ENCODE measurements around the gene SPTSSB.

SPTSSB gene

DNA sequence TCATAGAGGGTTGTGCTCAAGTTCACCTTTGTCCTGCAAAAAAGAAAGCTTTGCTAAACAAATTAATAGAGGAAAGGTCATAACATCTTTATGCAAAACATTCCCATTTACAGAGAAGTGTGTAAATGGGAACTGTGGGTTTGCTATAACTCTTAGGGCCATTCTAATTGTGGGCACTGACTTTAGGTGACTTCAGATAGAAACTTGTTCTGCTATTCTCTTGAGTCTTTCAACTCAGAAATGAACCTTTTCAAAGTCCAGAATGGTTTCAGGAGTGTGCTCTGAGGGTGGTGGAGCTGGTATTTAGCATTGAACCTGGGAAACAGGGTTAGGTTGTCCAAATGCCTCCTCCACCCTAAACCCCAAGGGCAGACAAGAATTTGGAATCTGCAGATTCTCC, 34.0 kb downstream of the SPTSSB start:
- no peak overlapping the region for H3K27ac ChIP-seq
- ChIA-PET CTCF (interaction anchor here (1.5 kb wide), 1 partner anchor 13 kb away, joined by 3 read pairs; no protein-coding TSS in a partner anchor), POLR2A (ENCODE audit: low non-redundant PET) (no interaction called here)
- DNase-seq (ENCODE audit: low spot score), result no peak
- TF ChIP-seq, protein P1, sequence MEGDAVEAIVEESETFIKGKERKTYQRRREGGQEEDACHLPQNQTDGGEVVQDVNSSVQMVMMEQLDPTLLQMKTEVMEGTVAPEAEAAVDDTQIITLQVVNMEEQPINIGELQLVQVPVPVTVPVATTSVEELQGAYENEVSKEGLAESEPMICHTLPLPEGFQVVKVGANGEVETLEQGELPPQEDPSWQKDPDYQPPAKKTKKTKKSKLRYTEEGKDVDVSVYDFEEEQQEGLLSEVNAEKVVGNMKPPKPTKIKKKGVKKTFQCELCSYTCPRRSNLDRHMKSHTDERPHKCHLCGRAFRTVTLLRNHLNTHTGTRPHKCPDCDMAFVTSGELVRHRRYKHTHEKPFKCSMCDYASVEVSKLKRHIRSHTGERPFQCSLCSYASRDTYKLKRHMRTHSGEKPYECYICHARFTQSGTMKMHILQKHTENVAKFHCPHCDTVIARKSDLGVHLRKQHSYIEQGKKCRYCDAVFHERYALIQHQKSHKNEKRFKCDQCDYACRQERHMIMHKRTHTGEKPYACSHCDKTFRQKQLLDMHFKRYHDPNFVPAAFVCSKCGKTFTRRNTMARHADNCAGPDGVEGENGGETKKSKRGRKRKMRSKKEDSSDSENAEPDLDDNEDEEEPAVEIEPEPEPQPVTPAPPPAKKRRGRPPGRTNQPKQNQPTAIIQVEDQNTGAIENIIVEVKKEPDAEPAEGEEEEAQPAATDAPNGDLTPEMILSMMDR (conservative IDR thresholded peaks at IDR 0.05; ENCODE audit: low read depth), result no peak

GRCh38 chr3:161336661-161337060, 34.7 kb downstream of the SPTSSB start:
- ChIA-PET POLR2A (ENCODE audit: low non-redundant PET) (no interaction called here), CTCF (no interaction called here)
- no peak overlapping the region for H3K27ac ChIP-seq
- TF ChIP-seq, protein P1 (conservative IDR thresholded peaks at IDR 0.05; ENCODE audit: low read depth), result no peak
- DNase-seq (ENCODE audit: low spot score), result no peak

- no peak overlapping the region for H3K27ac ChIP-seq
- ChIA-PET POLR2A (ENCODE audit: low non-redundant PET) (no interaction called here), CTCF (no interaction called here)
- no peak for DNase-seq (ENCODE audit: low spot score)
- TF ChIP-seq, protein P1 (conservative IDR thresholded peaks at IDR 0.05; ENCODE audit: low read depth), result no peak
Observed at GRCh38 chr3:161333696-161334095, 37.6 kb downstream of the SPTSSB start.

- TF ChIP-seq, protein P1 (conservative IDR thresholded peaks at IDR 0.05; ENCODE audit: low read depth), result no peak
- H3K27ac ChIP-seq, result no peak overlapping the region
- no peak for DNase-seq (ENCODE audit: low spot score)
- ChIA-PET CTCF (no interaction called here), POLR2A (ENCODE audit: low non-redundant PET) (no interaction called here)
Observed at GRCh38 chr3:161332792-161333191, 38.5 kb downstream of the SPTSSB start.

DNA sequence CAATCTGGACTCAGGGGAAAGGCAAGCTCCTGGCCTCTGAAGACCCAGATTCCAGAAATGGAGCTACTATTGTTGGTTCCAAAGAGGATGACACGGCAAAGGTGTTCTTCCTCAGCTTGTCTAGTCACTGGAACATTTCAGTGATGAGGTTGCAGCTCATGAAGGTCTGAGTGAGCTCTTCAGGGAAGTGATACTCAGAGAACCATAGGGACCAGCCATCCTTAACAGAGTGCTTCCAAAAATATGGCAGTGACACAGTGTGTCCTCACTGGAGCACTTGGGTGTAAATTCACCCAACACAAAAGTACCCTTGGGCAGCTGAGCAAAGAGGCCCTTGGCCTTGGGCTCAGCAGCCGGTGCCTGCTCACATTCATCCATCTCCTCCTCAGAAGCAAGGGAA, 46.3 kb downstream of the SPTSSB start:
- TF ChIP-seq, protein P1 (conservative IDR thresholded peaks at IDR 0.05; ENCODE audit: low read depth), result no peak
- POLR2A ChIA-PET (ENCODE audit: low non-redundant PET), result no interaction called here
- DNase-seq (ENCODE audit: low spot score), result no peak
- H3K27ac ChIP-seq, result no peak overlapping the region
- CTCF ChIA-PET, result no interaction called here

GRCh38 chr3:161323926-161324621, 47.2 kb downstream of the SPTSSB start:
- H3K27ac ChIP-seq, result no peak overlapping the region
- DNase-seq (ENCODE audit: low spot score), result no peak
- POLR2A ChIA-PET (ENCODE audit: low non-redundant PET), result no interaction called here
- CTCF ChIA-PET, result interaction anchor here (0.7 kb wide), 1 partner anchor 32 kb away, joined by 3 read pairs; no protein-coding TSS in a partner anchor
- TF ChIP-seq, protein P1 (conservative IDR thresholded peaks at IDR 0.05; ENCODE audit: low read depth), result no peak

Measured in RWPE1 (cell line).